Mucosa of descending colon (tissue), 3 donors: Measurements from ENCODE around the gene ABHD4. TPM values are rescaled to one million over a fixed set of nuclear protein-coding genes. Genes with fewer than 3 reads are reported as not detected.

Source experiments
- ATAC-seq: fragments of 200-7000 bp; cut with Tn5 transposase; one replicate; pipeline ENCODE4 v1.9.1; 2020; ENCODE audit warnings: mild to moderate bottlenecking, moderate library complexity
- DNase-seq, 3 donors: peaks; one replicate each; pipeline ENCODE4 v3.0.0-alpha.2; 2020
- H3K36me3 ChIP-seq: fragments of 200-600 bp; one replicate; pipeline ENCODE4 v1.8.0; 2021; ENCODE audit warnings: low read depth, mild to moderate bottlenecking
- H3K4me1 ChIP-seq: fragments of 200-600 bp; one replicate; pipeline ENCODE4 v1.8.0; 2021; ENCODE audit warnings: low read depth, mild to moderate bottlenecking
- H3K4me3 ChIP-seq: fragments of 200-600 bp; one replicate; pipeline ENCODE4 v1.8.0; 2021; ENCODE audit warnings: mild to moderate bottlenecking
- H3K9me3 ChIP-seq: fragments of 200-600 bp; one replicate; pipeline ENCODE4 v1.8.0; 2021; ENCODE audit warnings: mild to moderate bottlenecking
- CTCF ChIP-seq: fragments of 200-600 bp; IDR thresholded peaks from one replicate; pipeline ENCODE4 v1.8.0; 2022; ENCODE audit warnings: antibody characterized with exemption, mild to moderate bottlenecking
- intact Hi-C, 2 donors: fragments of 100-400 bp; cut with DNase I in 1 of 2; cut with micrococcal nuclease in 1 of 2; formaldehyde crosslinking; loops; one replicate each; pipeline versions ENCODE4 v1.11.0 to v1.11.1; 2022; cut with DNase I, micrococcal nuclease
- total RNA-seq, 3 donors: library from RNA; stranded (reverse); fragmentation: NEBNext Ultra II Directional in 2 of 3; extraction: Animal tissue kit (Norgen Biotek cat#: 25700) in 2 of 3; gene quantifications; one replicate each; pipeline versions ENCODE4 v1.2.1 to v1.2.4, GENCODE V29; 2021 to 2023
- donor health status: DM: no; HTN: no; CAD: no; lungs with moderate emphysema.
- donor health status: DM: no; HTN: no; CAD: no.
- donor health status: DM: no; HTN: yes; CAD: no.

ABHD4 gene
- total RNA-seq, 3 donors from 2014 or later, result 19.3 to 28.4 (median 26.3) TPM

GRCh38 chr14:22556021-22556989 lies 41.8 kb upstream of the ABHD4 start:
- peak; percentile 69 for ATAC-seq
- Histone ChIP-seq H3K4me3 (no peak overlapping the region), H3K9me3 (no peaks in the 10 kb centered on the region), H3K4me1 (peaks cover 37% of the 10 kb centered on the region), H3K36me3 (no peaks in the 10 kb centered on the region)
- intact Hi-C loops, result loop anchor here in 1 of 2 donors (5.0 kb wide), 1 partner anchor 96 kb away; no protein-coding TSS in a partner anchor
- no peak for TF ChIP-seq CTCF
- DNase-seq, result peak; percentile 79 to 93 (median 84)

- Histone ChIP-seq H3K4me1 (peaks cover 45% of the 10 kb centered on the region), H3K4me3 (no peak overlapping the region), H3K36me3 (no peaks in the 10 kb centered on the region), H3K9me3 (no peaks in the 10 kb centered on the region)
- DNase-seq (peak; percentile 90 to 93 (median 92)), ATAC-seq (peak; percentile 70)
- TF ChIP-seq CTCF, result peak; percentile 96
- intact Hi-C loops, result loop anchor here in 1 of 2 donors (5.0 kb wide), 1 partner anchor 95 kb away; no protein-coding TSS in a partner anchor
Observed at GRCh38 chr14:22556990-22557623, 41.0 kb upstream of the ABHD4 start.

- Histone ChIP-seq H3K4me1 (peaks cover 50% of the 10 kb centered on the region), H3K9me3 (no peaks in the 10 kb centered on the region), H3K4me3 (no peak overlapping the region), H3K36me3 (no peaks in the 10 kb centered on the region)
- ATAC-seq (no peak), DNase-seq (no peak)
- intact Hi-C loops, result loop anchor here in 1 of 2 donors (5.0 kb wide), 1 partner anchor 94 kb away; no protein-coding TSS in a partner anchor
- TF ChIP-seq CTCF, result no peak
Observed at GRCh38 chr14:22557846-22558220, 40.3 kb upstream of the ABHD4 start.

GRCh38 chr14:22558221-22558913 lies 39.7 kb upstream of the ABHD4 start:
- Histone ChIP-seq H3K4me1 (peaks cover 50% of the 10 kb centered on the region), H3K4me3 (no peak overlapping the region), H3K36me3 (no peaks in the 10 kb centered on the region), H3K9me3 (no peaks in the 10 kb centered on the region)
- no peak for ATAC-seq
- DNase-seq, result peak; percentile 61 to 78 (median 69)
- intact Hi-C loops, result loop anchor here in 1 of 2 donors (5.0 kb wide), 1 partner anchor 94 kb away; no protein-coding TSS in a partner anchor
- no peak for TF ChIP-seq CTCF

- Histone ChIP-seq H3K4me3 (no peak overlapping the region), H3K9me3 (no peaks in the 10 kb centered on the region), H3K36me3 (no peaks in the 10 kb centered on the region), H3K4me1 (peaks cover 50% of the 10 kb centered on the region)
- ATAC-seq (no peak), DNase-seq (no peak)
- intact Hi-C loops, result loop anchor here in 1 of 2 donors (5.0 kb wide), 1 partner anchor 93 kb away; no protein-coding TSS in a partner anchor
- TF ChIP-seq CTCF, result no peak
Observed at GRCh38 chr14:22559041-22559440, 39.1 kb upstream of the ABHD4 start.
